Sigmoid colon (tissue), 4 donors: ENCODE results near the gene FAM13A.

ENCODE experiments used
- CTCF ChIP-seq, 4 experiments: fragments of 450-650 bp in 3 of 4; fragments of 200-600 bp in 1 of 4; IDR thresholded peaks; one replicate each; pipeline ENCODE4 v1.5.1; 2016 to 2019; ENCODE audit warnings: antibody characterized with exemption in 4 of 4, mild to moderate bottlenecking in 3 of 4, moderate library complexity in 2 of 4
- EP300 ChIP-seq, 4 donors: sonication (generic); formaldehyde crosslinking; IDR thresholded peaks; one replicate each; pipeline ENCODE4 v1.6.1; 2017; ENCODE audit warnings: antibody characterized with exemption in 4 of 4
- POLR2A ChIP-seq, 2 donors: fragments of 450-650 bp; IDR thresholded peaks; one replicate each; pipeline ENCODE4 v1.6.1; 2016; ENCODE audit warnings: antibody characterized with exemption in 2 of 2, mild to moderate bottlenecking in 2 of 2, moderate library complexity in 2 of 2
- POLR2AphosphoS5 ChIP-seq, 4 donors: sonication (generic); formaldehyde crosslinking; IDR thresholded peaks; one replicate each; pipeline ENCODE4 v1.6.1; 2017; ENCODE audit warnings: antibody characterized with exemption in 4 of 4

- TF ChIP-seq CTCF (IDR thresholded peaks at IDR 0.05) (no peak), POLR2AphosphoS5 (IDR thresholded peaks at IDR 0.05) (no peak), POLR2A (IDR thresholded peaks at IDR 0.05) (no peak), EP300 (IDR thresholded peaks at IDR 0.05) (no peak)
Measured at GRCh38 chr4:88755454-88755853, 301.5 kb downstream of the FAM13A start.
